Activated naive CD8-positive, alpha-beta T cell treated with anti-CD3 and anti-CD28 coated beads for 36 hours (primary cell): ENCODE data around the gene FOSL2. TPM values are rescaled to one million over a fixed set of nuclear protein-coding genes. Genes with fewer than 3 reads are reported as not detected.

Experiments used
- DNase-seq: peaks from one replicate; pipeline ENCODE4 v3.0.0; 2021
- H3K27ac Mint-ChIP-seq: one replicate; pipeline ENCODE4 v1.8.0; 2022; ENCODE audit warnings: mild to moderate bottlenecking, moderate library complexity, mixed read lengths
- H3K27me3 Mint-ChIP-seq: one replicate; pipeline ENCODE4 v1.8.0; 2022; ENCODE audit warnings: mild to moderate bottlenecking, mixed read lengths
- H3K36me3 Mint-ChIP-seq: one replicate; pipeline ENCODE4 v1.8.0; 2021; ENCODE audit warnings: mild to moderate bottlenecking, mixed read lengths
- H3K4me1 Mint-ChIP-seq: one replicate; pipeline ENCODE4 v1.8.0; 2021; ENCODE audit warnings: mixed read lengths
- H3K4me3 Mint-ChIP-seq: one replicate; pipeline ENCODE4 v1.8.0; 2022; ENCODE audit warnings: mild to moderate bottlenecking, moderate library complexity, mixed read lengths
- H3K9me3 Mint-ChIP-seq: one replicate; pipeline ENCODE4 v1.8.0; 2022; ENCODE audit warnings: mixed read lengths
- total RNA-seq, 2 experiments: library from RNA; stranded (reverse); gene quantifications; one replicate each; pipeline ENCODE4 v1.2.3, GENCODE V29; 2021

FOSL2 gene
- total RNA-seq, 2 experiments from 2014 or later: 32.5 to 39.4 TPM

DNA sequence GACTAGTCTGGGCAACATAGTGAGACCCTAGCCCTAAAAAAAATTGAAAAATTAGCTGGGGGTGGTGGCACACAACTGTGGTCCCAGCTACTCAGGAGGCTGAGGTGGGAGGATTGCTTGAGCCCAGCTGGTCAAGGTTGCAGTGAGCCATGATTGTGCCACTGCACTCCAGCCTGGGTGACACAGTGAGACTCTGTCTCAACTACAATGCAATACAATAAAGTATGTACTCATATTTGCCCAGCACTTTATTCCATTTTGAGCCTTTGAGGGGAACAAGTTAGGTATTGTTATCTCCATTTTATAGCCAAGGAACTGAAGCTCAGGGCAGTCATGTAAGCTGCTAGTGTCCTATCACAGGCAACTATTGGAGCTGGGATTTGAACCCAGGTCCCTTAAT, 53.9 kb downstream of the FOSL2 start:
- peaks cover 61% of the 10 kb centered on the region for H3K4me1 Mint-ChIP-seq
- no peak overlapping the region for H3K27ac Mint-ChIP-seq
- peaks cover 2% of the 10 kb centered on the region for H3K9me3 Mint-ChIP-seq
- H3K4me3 Mint-ChIP-seq: no peak overlapping the region
- no peaks in the 10 kb centered on the region for H3K27me3 Mint-ChIP-seq
- no peaks in the 10 kb centered on the region for H3K36me3 Mint-ChIP-seq
- DNase-seq: no peak

DNA sequence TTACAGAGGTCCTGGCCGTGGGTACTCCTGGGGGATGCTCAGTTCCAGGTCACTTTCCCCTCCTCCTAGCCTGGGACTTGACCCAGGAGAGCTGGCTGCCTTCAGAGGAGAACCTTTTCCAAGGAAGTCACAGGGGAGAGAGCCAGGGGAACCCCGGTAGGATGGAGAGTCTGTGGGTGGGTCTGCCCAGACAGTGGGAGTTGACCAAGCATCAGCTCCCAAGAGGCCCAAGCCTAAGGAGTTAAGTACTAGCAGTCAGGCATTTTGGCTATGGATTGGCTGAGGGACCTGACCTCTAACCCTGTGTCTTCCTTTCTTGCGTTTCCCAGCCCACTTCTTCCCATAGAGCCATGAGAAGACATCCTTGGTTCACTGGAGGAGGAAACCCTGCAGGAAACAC, 54.4 kb downstream of the FOSL2 start:
- no peak for DNase-seq
- Mint-ChIP-seq H3K27me3 (no peaks in the 10 kb centered on the region), H3K9me3 (no peaks in the 10 kb centered on the region), H3K27ac (no peak overlapping the region), H3K4me3 (no peak overlapping the region), H3K36me3 (no peaks in the 10 kb centered on the region), H3K4me1 (peaks cover 61% of the 10 kb centered on the region)

DNA sequence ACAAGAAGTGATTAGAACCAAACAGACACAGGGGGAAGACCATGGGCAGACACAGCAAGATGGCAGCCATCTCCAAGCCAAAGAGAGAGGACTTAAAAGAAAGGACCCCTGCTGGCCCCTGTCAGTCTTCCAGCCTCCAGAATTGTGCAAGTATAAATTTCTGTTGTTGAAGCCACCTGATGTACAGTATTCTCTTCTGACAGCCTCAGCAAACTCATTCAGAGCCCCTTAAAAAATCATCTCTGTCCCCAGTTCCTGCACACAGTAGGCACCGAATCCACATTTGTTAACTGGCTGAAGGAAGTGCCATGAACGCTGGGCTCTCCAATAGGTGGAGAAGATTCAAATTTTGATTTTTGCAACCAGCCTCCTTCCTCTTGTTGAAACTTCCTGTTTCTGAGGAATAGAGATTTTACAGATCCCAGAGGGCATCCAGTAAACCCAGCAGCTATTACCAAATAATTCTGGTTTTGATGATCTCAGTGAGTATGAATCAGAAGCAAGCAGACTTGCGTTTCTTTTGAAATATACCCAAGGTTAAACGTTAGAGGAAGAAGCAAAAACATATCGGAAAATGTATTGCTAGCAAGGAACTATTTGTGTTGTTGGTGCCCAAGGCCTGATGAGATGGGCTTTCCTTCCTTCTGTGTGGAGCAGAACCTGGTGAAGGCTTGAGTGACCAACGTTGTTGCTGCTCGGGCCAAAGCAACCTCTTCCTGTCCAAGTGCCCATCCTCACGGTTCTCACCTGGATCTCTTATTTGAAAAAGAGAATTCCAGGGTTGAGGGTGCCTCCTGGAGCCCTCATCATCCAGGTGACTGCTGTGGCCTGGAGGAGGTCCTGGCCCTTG, 55.5 kb downstream of the FOSL2 start:
- no peaks in the 10 kb centered on the region for H3K9me3 Mint-ChIP-seq

DNA sequence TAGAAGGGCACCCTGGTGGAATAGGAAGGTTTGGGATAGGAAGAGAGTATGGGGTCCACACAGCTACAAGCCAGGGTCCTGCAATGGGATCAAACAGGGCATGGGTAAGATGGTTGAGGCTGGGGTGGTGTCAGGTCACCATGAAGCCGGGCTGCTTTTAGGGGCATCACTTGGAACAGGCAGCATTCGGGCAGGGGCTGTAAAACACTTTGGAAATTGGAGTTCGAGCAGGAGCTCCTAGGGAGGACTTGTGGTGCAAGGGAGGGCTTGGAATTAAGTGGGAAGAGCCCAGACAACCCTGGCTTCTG, 56.1 kb downstream of the FOSL2 start:
- no peaks in the 10 kb centered on the region for H3K27me3 Mint-ChIP-seq
- peaks cover 59% of the 10 kb centered on the region for H3K4me1 Mint-ChIP-seq
- no peaks in the 10 kb centered on the region for H3K36me3 Mint-ChIP-seq
- H3K9me3 Mint-ChIP-seq: no peaks in the 10 kb centered on the region
- no peak overlapping the region for H3K27ac Mint-ChIP-seq
- no peak for DNase-seq
- H3K4me3 Mint-ChIP-seq: no peak overlapping the region

More for the DNA sequence above, 55.5 kb downstream of the FOSL2 start:
- Mint-ChIP-seq H3K27ac (peak overlapping the region; percentile 38), H3K4me1 (peaks cover 59% of the 10 kb centered on the region), H3K36me3 (no peaks in the 10 kb centered on the region), H3K4me3 (no peak overlapping the region), H3K27me3 (no peaks in the 10 kb centered on the region)
- no peak for DNase-seq

DNA sequence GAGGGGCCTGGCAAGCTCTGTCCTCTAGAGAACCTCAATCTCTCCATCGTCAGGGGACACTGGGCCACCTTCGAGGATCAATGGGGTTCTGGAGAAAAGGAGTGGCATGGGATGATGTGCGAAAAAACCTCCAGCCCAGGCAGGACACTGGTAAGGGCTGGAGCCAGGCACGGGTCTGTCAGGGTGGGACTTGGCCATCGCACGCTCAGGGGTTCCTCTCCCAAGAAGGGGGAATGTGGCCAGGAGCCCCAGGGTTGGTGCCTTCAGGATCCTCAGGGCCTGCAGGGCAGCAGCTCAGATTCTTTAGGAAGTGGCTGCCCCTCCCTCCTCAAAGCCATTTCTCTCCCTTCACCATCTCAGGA, 56.4 kb downstream of the FOSL2 start:
- Mint-ChIP-seq H3K9me3 (no peaks in the 10 kb centered on the region), H3K4me3 (peak overlapping the region; percentile 61), H3K27ac (no peak overlapping the region), H3K27me3 (no peaks in the 10 kb centered on the region), H3K36me3 (no peaks in the 10 kb centered on the region), H3K4me1 (peaks cover 59% of the 10 kb centered on the region)
- DNase-seq: no peak

DNA sequence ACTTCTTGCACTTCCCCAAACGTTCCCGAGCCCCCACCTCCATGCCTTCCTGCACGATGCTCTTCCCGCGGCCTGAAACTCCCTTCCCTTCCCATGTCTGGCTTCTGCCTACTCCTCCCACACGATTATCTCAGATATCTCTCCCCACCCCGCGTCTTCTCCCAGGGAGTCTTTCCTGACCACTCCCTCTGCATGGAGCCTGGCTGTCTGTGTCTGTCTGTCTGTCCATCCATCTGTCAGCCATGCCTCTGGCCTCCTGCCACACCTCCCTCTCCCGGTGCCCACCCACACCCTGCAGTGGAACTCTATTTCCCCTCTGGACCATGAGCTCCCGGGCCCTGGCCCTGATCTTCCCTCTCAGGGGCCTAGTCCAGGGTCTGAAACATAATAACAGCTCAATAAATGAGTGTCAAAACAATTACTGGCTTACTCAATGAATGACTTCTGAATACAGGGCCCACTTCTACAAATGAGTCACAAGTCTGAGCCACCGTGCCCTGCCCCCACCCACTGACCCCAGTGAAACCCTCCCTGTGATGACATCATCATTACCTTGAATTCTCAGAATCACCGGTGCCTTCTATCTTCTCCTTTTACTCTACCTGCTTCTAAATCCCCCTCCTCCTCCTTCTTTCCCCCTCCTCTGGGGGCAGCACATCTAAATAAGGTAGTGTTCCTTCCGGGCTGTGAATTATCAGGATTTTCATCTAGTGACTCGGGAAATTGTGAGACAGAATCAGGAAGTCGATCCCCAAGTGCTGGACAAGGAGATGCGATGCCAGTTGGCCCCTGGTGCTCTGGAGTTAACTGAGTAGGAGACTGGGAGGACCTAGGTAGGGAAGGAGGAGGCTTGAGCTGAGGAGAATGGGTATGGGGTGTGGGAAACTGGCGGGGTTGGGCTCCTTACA, 57.1 kb downstream of the FOSL2 start:
- Mint-ChIP-seq H3K27ac (peak overlapping the region; percentile 81), H3K27me3 (no peaks in the 10 kb centered on the region), H3K4me3 (peak overlapping the region; percentile 61), H3K4me1 (peaks cover 59% of the 10 kb centered on the region), H3K36me3 (no peaks in the 10 kb centered on the region), H3K9me3 (no peaks in the 10 kb centered on the region)
- peak; percentile 85 for DNase-seq

DNA sequence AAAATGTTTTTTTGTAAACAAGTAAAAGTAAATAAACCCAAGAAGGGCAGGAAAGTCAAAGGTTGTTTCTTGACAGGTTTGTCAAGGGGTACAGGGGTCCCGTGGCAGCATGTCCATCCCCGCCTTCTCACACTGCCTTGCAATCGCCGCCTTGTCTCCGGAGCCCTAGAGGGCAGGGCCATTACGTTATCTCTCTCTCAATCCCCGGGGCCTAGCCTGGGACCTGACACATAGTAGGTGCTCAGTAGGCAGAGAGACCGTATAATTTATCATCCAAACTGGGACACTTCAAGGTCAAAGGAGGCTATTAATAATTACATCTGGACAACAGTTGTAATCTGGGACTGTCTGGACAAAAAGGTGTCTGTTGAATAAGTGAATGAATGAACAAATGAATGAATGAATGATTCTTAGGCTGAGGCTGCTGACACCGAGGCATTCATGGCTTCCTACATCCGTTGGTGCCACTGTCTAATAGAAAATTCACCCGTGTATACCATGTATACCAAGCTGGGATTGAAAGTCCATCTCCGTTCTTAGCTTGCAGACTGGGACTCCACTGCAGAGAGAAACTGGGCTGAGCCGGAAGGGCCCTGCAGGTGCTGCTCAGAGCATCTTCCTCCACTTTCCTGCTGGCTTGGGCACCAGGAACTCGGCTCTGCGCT, 58.4 kb downstream of the FOSL2 start:
- Mint-ChIP-seq H3K4me3 (no peak overlapping the region), H3K27me3 (no peaks in the 10 kb centered on the region), H3K27ac (peak overlapping the region; percentile 38), H3K9me3 (no peaks in the 10 kb centered on the region), H3K36me3 (no peaks in the 10 kb centered on the region), H3K4me1 (peaks cover 49% of the 10 kb centered on the region)
- no peak for DNase-seq

DNA sequence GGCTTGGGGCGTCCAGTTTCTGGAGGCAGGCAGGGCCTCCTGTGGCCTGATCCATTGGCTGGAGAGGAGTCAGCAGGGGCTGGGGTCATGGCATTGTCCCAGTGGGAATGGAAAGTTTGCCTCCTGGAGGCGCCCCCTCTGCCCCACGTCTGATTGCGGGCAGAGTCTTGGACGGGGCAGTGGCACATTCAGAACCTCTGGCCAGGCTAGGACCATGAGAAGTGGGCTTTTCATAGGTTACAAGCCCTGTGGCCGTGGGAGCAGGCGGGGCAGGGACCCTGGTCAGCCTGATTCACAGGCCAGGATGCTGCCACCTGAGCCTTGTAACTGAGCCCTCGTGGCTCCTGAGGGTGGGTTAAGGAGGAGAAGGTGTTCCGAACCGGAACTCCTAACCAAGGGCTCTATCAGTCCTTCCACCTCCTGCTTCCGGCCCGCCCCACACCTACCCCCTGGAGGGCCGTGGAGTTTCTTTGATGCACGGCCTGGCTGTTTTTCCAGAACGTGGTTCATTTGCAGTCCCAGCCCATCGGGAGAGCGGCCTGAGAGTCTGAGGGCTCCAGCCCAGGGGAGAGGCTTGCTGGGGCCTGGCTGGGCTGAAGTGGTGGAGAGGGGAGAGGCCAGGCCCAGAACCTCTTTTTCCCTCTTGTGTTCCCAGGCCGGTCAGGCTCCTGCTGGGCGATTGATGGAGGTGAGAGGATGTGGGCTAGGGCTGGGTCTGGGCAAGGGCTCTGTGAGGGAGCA, 59.3 kb downstream of the FOSL2 start:
- H3K27ac Mint-ChIP-seq: no peak overlapping the region

DNA sequence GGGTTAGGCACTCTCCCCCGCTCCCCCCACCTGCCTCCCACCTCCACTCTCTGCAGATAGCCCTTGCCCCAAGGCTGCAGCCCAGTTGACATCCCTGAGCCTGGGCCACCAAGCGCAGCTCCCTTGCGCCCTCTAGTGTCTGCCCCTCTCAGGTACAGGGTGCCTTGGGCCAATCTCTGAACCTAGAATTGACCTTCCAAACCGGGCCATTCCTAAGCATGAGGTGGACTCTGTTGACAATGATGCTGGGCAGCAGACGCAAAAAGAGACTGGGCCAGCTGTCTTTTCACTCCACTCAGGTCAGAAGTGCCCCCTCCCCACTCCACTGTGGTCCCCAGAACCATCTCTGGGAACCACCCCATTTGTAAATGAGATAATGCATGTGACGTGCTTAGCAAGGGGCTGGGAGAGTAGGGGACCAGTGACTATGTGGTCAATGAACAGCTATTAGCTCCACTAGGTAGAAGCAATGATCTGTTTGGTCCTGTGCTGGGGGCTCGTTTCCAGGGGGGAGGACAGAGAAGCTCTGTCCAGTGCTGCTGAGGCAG, 60.0 kb downstream of the FOSL2 start:
- H3K9me3 Mint-ChIP-seq: no peaks in the 10 kb centered on the region
- H3K27ac Mint-ChIP-seq: no peak overlapping the region
- H3K4me3 Mint-ChIP-seq: no peak overlapping the region
- DNase-seq: peak; percentile 75
- no peaks in the 10 kb centered on the region for H3K27me3 Mint-ChIP-seq
- no peaks in the 10 kb centered on the region for H3K36me3 Mint-ChIP-seq
- H3K4me1 Mint-ChIP-seq: peaks cover 37% of the 10 kb centered on the region

More for the DNA sequence above, 59.3 kb downstream of the FOSL2 start:
- no peak for DNase-seq
- Mint-ChIP-seq H3K4me1 (peaks cover 40% of the 10 kb centered on the region), H3K4me3 (no peak overlapping the region), H3K9me3 (no peaks in the 10 kb centered on the region), H3K27me3 (no peaks in the 10 kb centered on the region), H3K36me3 (no peaks in the 10 kb centered on the region)

DNA sequence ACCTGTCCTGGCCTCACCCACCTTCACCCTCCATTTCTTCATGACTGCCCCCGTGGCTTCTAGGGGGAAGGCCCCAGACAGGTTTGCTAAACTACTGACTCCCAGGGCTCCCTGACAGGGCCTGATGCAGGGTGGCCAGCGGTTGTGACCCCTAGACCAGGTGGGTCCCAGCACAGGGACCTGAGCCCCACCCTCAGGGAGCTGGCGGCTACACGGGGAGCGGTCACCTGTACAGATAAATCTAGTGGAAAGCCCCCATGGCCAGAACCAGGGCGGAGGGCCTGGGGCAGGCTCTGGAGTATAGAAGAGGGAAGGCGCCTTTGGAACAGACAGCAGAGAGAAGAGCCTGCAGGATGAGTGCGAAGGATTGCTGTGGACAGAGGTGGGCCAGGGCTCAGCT, 60.7 kb downstream of the FOSL2 start:
- Mint-ChIP-seq H3K4me1 (peaks cover 29% of the 10 kb centered on the region), H3K27ac (no peak overlapping the region), H3K9me3 (no peaks in the 10 kb centered on the region), H3K27me3 (no peaks in the 10 kb centered on the region), H3K4me3 (no peak overlapping the region), H3K36me3 (no peaks in the 10 kb centered on the region)
- no peak for DNase-seq

DNA sequence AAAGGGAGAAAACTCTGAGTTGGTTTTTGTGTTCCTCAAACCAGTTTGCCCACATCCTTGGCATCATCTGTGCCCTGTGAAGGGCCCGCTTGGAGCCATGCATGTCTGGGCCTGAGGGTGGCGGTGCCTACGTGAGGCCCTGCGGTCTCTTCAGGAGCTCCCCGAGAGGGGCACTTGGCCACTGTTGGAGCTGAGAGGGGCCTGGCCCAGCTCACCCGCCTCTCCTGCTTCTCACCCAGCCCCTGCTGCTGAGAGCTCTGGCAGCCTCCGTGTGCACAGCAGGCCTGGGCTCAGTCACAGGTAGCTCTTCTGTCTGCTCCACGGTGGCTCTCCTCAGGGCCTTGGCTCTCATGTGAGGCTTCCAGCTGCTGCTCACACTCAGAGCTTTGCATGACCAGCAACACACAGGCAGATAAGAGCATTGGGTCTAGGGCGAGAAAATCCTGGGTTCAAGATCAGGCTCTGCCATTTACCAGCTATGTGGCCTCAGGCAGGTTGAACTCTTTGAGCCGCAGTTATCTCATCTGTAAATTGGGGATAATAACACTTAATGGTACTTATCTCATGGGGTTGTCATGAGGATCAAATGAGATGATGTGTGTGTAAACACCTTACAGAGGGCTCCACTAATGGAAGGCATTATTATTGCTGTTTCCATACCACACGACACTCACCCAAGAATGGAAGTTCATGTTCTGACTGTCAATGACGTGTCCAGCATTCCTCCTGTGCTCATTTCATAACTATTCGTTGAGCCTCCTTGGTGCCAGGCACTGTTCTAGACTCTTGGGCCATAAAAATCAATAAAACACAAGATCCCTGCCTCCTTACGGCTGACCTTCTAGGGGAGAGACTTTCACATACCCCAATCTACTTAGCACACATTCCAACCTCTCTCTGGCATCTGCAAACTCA, 61.6 kb downstream of the FOSL2 start:
- no peak for DNase-seq
- Mint-ChIP-seq H3K27ac (no peak overlapping the region), H3K4me1 (peaks cover 21% of the 10 kb centered on the region), H3K9me3 (no peaks in the 10 kb centered on the region), H3K27me3 (no peaks in the 10 kb centered on the region), H3K36me3 (no peaks in the 10 kb centered on the region), H3K4me3 (no peak overlapping the region)

DNA sequence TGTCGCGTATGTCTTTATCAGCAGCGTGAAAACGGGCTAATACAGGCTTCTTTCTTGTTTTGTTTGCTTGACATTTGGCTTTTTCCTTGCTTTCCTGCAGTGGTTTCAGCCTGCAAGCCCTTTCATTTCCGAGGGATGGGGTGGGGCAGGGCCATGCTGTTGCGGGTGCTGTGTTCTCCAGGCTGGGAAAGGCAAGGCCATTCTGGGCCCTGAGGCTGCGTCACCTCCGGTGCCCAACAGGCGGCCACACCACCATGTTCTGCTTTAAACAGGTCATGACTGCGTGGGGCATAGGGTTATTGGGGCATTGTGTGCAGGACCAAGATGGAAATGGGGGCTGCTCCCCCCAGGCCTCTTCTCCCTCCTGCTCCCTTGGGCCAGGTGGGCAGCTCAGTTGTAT, 64.6 kb downstream of the FOSL2 start:
- Mint-ChIP-seq H3K4me3 (no peak overlapping the region), H3K27ac (no peak overlapping the region), H3K9me3 (peaks cover 3% of the 10 kb centered on the region), H3K36me3 (no peaks in the 10 kb centered on the region), H3K4me1 (peaks cover 2% of the 10 kb centered on the region), H3K27me3 (no peaks in the 10 kb centered on the region)
- DNase-seq: no peak

DNA sequence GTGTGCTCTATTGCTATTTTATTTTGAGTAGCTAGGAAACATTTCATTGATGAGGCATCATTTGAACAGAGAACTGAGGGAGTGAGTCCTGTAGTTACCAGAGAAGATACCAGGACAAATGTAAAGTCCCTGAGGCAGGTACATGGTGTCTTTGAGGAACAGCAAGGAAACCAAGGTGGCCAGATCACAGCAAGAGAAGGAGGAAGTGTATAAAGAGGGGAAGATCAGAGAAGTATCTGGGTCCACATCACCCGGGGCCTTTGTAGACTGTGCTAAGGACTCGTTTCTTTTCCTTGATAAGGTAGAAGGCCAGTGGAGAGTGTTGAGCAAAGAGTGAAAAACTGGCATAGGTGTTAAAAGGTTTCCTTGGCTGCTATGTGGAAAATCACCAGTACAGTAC, 68.4 kb downstream of the FOSL2 start:
- Mint-ChIP-seq H3K4me1 (peaks cover 4% of the 10 kb centered on the region), H3K27ac (no peak overlapping the region), H3K4me3 (no peak overlapping the region), H3K9me3 (peaks cover 5% of the 10 kb centered on the region), H3K27me3 (peaks cover 6% of the 10 kb centered on the region), H3K36me3 (peaks cover 3% of the 10 kb centered on the region)
- no peak for DNase-seq

DNA sequence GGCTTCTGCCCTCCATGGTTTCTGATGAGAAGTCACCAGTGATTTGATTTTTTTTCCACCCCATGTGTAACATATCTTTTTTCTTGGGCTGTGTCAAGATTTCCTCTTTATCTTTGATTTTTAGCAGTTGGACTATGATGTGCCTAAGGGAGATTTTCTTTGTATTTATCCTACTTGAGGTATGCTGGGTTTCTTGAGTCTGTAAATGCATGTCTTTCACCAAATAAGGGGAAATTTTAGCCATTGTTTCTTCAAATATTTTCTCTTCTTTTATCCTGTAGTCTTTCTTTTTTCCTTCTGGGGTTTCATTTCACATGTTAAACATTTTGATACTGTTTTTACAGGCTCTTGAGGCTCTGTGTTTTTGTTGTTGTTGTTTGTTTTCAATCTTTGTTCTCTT, 69.5 kb downstream of the FOSL2 start:
- Mint-ChIP-seq H3K27ac (no peak overlapping the region), H3K9me3 (peaks cover 5% of the 10 kb centered on the region), H3K4me1 (peaks cover 4% of the 10 kb centered on the region)

More for the DNA sequence above, 69.5 kb downstream of the FOSL2 start:
- peaks cover 6% of the 10 kb centered on the region for H3K27me3 Mint-ChIP-seq
- DNase-seq: no peak
- peaks cover 3% of the 10 kb centered on the region for H3K36me3 Mint-ChIP-seq
- H3K4me3 Mint-ChIP-seq: no peak overlapping the region
